PC-9 (cell line): ENCODE results near the gene TSC22D3. TPM values are rescaled to one million over a fixed set of nuclear protein-coding genes. Genes with fewer than 3 reads are reported as not detected.

ENCODE experiments used
- BruUV-seq: library from RNA; stranded (reverse); fragments of 400-500 nt; replicated peaks from 2 replicates; lab custom pipeline; 2021; lab: Mats Ljungman, UMichigan
- CTCF ChIA-PET: fragments of 300-600 bp; sonication (Branson Sonifier 250); formaldehyde crosslinking; loops from one replicate; lab custom pipeline; 2022; ENCODE audit warnings: antibody characterized with exemption; lab: Charles Lee
- POLR2A ChIA-PET: fragments of 300-600 bp; sonication (Branson Sonifier 250); formaldehyde crosslinking; loops from one replicate; lab custom pipeline; 2022; ENCODE audit warnings: antibody characterized with exemption; ENCODE audit not compliant: unreplicated experiment; lab: Charles Lee
- DNase-seq, 2 experiments: peaks; one replicate each; pipeline versions ENCODE4 v3.0.0 to v3.0.0-alpha.2; 2015 to 2022; ENCODE audit warnings: mixed read lengths in 1 of 2
- H2AFZ ChIP-seq: fragments of 200-600 bp; sonication (generic); 2 replicates; pipeline ENCODE4 v1.8.1; 2017; ENCODE audit warnings: antibody characterized with exemption
- H3F3A ChIP-seq: fragments of 200-600 bp; sonication (generic); 2 replicates; pipeline ENCODE4 v1.8.1; 2017; ENCODE audit warnings: antibody characterized with exemption, mild to moderate bottlenecking, low read depth; ENCODE audit not compliant: insufficient read depth
- H3K27ac ChIP-seq: fragments of 200-600 bp; sonication (generic); 2 replicates; pipeline ENCODE4 v1.6.1; 2016; ENCODE audit warnings: mixed run types
- H3K27me3 ChIP-seq: fragments of 200-600 bp; sonication (generic); 2 replicates; pipeline ENCODE4 v1.6.1; 2016; ENCODE audit warnings: low read depth, mixed run types; ENCODE audit not compliant: insufficient read depth
- H3K36me3 ChIP-seq: fragments of 200-600 bp; sonication (generic); 2 replicates; pipeline ENCODE4 v1.6.1; 2016; ENCODE audit warnings: low read depth, mixed run types
- H3K4me1 ChIP-seq: fragments of 200-600 bp; sonication (generic); replicated peaks from 2 replicates; pipeline ENCODE4 v1.6.1; 2016; ENCODE audit warnings: mixed run types; ENCODE audit not compliant: insufficient read depth
- H3K4me2 ChIP-seq: fragments of 200-600 bp; sonication (generic); 2 replicates; pipeline ENCODE4 v1.6.1; 2017; ENCODE audit warnings: mixed run types
- H3K4me3 ChIP-seq: fragments of 200-600 bp; sonication (generic); 2 replicates; pipeline ENCODE4 v1.6.1; 2016; ENCODE audit warnings: mixed run types
- H3K79me2 ChIP-seq: fragments of 200-600 bp; sonication (generic); 2 replicates; pipeline ENCODE4 v1.6.1; 2017; ENCODE audit warnings: low read depth, mixed run types
- H3K9me2 ChIP-seq: fragments of 200-600 bp; sonication (generic); 2 replicates; pipeline ENCODE4 v1.8.1; 2017; ENCODE audit warnings: mild to moderate bottlenecking; ENCODE audit not compliant: insufficient read depth
- H3K9me3 ChIP-seq: fragments of 200-600 bp; sonication (generic); 2 replicates; pipeline ENCODE4 v1.8.1; 2016; ENCODE audit warnings: low read depth; ENCODE audit not compliant: insufficient read depth
- H4K20me1 ChIP-seq: fragments of 200-600 bp; sonication (generic); 2 replicates; pipeline ENCODE4 v1.8.1; 2017; ENCODE audit not compliant: insufficient read depth
- EZH2 ChIP-seq: fragments of 200-600 bp; sonication (generic); IDR thresholded peaks from 2 replicates; pipeline ENCODE4 v1.8.0; 2017; ENCODE audit warnings: antibody characterized with exemption, low read depth
- intact Hi-C: fragments of 100-400 bp; cut with micrococcal nuclease; formaldehyde crosslinking; loops from one replicate; pipeline ENCODE4 v1.10.0; 2022; ENCODE audit not compliant: unreplicated experiment
- total RNA-seq: library from RNA; stranded (reverse); gene quantifications from 2 replicates; pipeline ENCODE4 v1.2.3, GENCODE V29; 2021
- TF ChIP-seq, protein P1 (sequence below): fragments of 200-600 bp; sonication (generic); conservative IDR thresholded peaks from 2 replicates; pipeline ENCODE4 v1.6.1; 2017; ENCODE audit warnings: mixed run types, antibody characterized with exemption, mild to moderate bottlenecking, moderate library complexity

TSC22D3 gene
- total RNA-seq, 1 experiment from 2014 or later, result 43.9 TPM

DNA sequence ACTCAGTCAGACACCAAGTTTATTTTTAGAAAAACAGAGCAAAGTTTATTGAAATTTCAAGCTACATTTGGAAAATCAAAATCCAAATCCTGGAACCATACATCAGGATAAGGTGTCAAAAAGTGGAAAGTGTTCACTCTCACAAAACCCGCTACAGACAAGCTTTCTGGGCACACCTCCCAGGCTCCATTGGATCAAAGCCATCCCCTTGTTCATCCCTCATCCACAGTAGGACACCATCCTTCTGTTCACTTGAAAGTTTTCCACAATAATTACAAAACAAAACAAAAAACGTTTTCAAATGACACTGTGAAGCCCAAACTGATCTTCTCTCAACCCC, 62.4 kb downstream of the TSC22D3 start:
- no peaks in the 10 kb centered on the region for H3K27me3 ChIP-seq
- peaks cover 49% of the 10 kb centered on the region for H3K4me1 ChIP-seq
- TF ChIP-seq EZH2, result no peak
- TF ChIP-seq, protein P1, sequence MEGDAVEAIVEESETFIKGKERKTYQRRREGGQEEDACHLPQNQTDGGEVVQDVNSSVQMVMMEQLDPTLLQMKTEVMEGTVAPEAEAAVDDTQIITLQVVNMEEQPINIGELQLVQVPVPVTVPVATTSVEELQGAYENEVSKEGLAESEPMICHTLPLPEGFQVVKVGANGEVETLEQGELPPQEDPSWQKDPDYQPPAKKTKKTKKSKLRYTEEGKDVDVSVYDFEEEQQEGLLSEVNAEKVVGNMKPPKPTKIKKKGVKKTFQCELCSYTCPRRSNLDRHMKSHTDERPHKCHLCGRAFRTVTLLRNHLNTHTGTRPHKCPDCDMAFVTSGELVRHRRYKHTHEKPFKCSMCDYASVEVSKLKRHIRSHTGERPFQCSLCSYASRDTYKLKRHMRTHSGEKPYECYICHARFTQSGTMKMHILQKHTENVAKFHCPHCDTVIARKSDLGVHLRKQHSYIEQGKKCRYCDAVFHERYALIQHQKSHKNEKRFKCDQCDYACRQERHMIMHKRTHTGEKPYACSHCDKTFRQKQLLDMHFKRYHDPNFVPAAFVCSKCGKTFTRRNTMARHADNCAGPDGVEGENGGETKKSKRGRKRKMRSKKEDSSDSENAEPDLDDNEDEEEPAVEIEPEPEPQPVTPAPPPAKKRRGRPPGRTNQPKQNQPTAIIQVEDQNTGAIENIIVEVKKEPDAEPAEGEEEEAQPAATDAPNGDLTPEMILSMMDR, result no peak
- CTCF ChIA-PET, result no interaction called here
- no TSS peak for BruUV-seq
- peaks cover 33% of the 10 kb centered on the region for H3F3A ChIP-seq
- no peaks in the 10 kb centered on the region for H3K9me3 ChIP-seq
- peaks cover 14% of the 10 kb centered on the region; the same call in 1 of the 2 replicates for H3K36me3 ChIP-seq
- no peak overlapping the region for H3K4me2 ChIP-seq
- H4K20me1 ChIP-seq, result no peaks in the 10 kb centered on the region
- no peak for DNase-seq
- intact Hi-C loops, result no loop called here
- H3K4me3 ChIP-seq, result no peak overlapping the region
- POLR2A ChIA-PET, result interaction anchor here (0.7 to 1.2 kb wide), 2 partner anchors 24 to 36 kb away, joined by 3 to 4 read pairs; no protein-coding TSS in a partner anchor
- H3K9me2 ChIP-seq, result no peaks in the 10 kb centered on the region
- H3K27ac ChIP-seq, result no peak overlapping the region
- no peak overlapping the region for H2AFZ ChIP-seq
- peaks cover 22% of the 10 kb centered on the region for H3K79me2 ChIP-seq

DNA sequence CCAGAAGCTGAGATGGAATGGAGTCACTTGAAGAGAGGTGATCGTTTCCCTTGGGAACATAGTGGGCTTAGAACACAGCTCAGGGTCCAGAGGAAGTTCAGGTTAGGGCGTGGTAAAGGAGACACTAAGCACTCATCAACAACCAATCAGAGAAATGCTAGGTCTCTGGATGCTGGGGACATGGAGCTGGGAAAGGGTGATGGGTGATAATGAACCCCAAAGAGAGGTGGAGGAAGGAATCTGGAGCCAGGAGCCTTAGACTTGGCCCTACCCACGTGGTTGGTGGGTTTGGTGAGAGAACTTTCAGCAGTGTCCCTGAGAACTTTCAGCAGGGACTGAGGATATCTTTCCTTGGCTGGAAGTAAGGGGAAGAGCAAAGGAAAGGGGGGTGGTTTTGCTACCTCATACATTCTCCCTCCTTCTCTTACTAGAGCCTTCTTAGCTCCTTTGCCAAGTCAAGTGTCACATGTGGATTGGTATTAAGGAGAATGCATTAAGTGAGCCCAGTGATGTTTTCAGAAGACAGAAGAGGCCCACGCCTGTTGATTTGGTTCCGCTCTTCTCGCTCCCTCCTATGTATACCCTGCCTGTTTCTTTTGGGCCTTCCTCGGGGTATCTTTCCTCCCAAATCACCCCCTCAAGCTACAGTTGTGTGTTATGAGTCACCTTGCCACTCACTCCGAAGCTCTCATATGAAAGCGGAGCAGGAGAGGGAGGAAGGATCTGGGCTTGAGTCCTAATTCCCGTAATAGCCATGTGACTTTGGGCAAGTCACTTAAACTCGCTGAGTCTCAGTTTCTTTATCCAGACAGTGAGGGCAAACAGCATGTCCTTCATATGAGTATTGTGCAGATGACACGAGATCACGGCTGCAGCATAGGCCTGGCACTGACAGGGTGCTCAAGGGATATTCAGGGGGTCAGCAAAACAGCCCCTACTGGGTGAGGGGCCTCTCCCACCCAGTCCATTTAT, 63.1 kb downstream of the TSC22D3 start:
- no peaks in the 10 kb centered on the region for H3K9me3 ChIP-seq
- no TSS peak for BruUV-seq
- peaks cover 22% of the 10 kb centered on the region for H3K79me2 ChIP-seq
- H3F3A ChIP-seq, result peaks cover 28% of the 10 kb centered on the region
- no peak overlapping the region for H3K4me2 ChIP-seq
- ChIA-PET POLR2A (interaction anchor here (0.6 to 1.2 kb wide), 4 partner anchors 24 to 55 kb away, joined by 3 to 4 read pairs (median 4); no protein-coding TSS in a partner anchor), CTCF (interaction anchor here (0.7 to 1.3 kb wide), 2 partner anchors 63 to 191 kb away, joined by 3 to 4 read pairs; partner anchors contain the start of gene TSC22D3)
- intact Hi-C loops, result no loop called here
- peaks cover 43% of the 10 kb centered on the region for H3K4me1 ChIP-seq
- H3K9me2 ChIP-seq, result no peaks in the 10 kb centered on the region
- TF ChIP-seq EZH2, result no peak
- TF ChIP-seq, protein P1, result no peak
- no peak overlapping the region for H2AFZ ChIP-seq
- H3K4me3 ChIP-seq, result no peak overlapping the region
- H3K27ac ChIP-seq, result no peak overlapping the region
- DNase-seq, result no peak
- H4K20me1 ChIP-seq, result no peaks in the 10 kb centered on the region
- peaks cover 14% of the 10 kb centered on the region; the same call in 1 of the 2 replicates for H3K36me3 ChIP-seq
- H3K27me3 ChIP-seq, result no peaks in the 10 kb centered on the region

DNA sequence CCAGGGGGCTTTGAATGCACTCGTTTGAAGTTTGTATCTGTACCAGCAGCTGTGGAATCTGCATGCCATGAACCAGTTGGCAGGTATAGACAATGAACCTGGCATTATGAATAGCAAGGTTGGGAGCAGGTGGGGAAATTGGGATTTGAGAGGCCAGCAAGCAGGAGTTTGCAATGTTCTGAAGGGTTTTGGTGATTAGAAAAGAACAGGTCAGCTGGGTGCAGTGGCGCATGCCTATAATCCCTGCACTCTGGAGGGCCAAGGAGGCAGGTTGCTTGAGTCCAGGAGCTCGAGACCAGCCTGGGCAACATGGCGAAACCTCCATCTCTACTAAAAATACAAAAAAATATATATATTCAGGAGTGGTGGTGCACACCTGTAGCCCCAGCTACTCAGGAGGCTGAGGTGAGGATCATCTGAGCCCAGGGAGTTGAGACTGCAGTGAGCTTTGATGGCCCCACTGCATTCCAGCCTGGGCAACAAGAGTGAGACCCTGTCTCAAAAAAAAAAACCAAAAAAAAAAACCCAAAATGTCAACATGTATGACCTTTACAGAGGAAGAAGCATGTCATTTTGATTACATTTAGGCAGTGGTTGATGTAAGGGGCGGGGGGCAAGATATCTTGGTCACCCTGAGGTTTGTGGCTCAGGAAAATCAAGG, 63.9 kb downstream of the TSC22D3 start:
- POLR2A ChIA-PET, result interaction anchor here (0.6 to 1.0 kb wide), 4 partner anchors 20 to 294 kb away, joined by 3 to 10 read pairs (median 4); no protein-coding TSS in a partner anchor
- peaks cover 24% of the 10 kb centered on the region for H3F3A ChIP-seq
- TF ChIP-seq, protein P1, result no peak
- TF ChIP-seq EZH2, result no peak
- no TSS peak for BruUV-seq
- H3K4me1 ChIP-seq, result peaks cover 36% of the 10 kb centered on the region
- peaks cover 14% of the 10 kb centered on the region; the same call in 1 of the 2 replicates for H3K36me3 ChIP-seq
- intact Hi-C loops, result loop anchor here (1.0 kb wide), 2 partner anchors 15 to 34 kb away; no protein-coding TSS in a partner anchor
- peak overlapping the region; percentile 68 for H3K4me2 ChIP-seq
- no peaks in the 10 kb centered on the region for H3K27me3 ChIP-seq
- no peak overlapping the region for H3K4me3 ChIP-seq
- DNase-seq, result no peak
- no peak overlapping the region for H2AFZ ChIP-seq
- H3K9me2 ChIP-seq, result no peaks in the 10 kb centered on the region
- CTCF ChIA-PET, result interaction anchor here (0.7 to 1.3 kb wide), 2 partner anchors 64 to 190 kb away, joined by 3 to 4 read pairs; partner anchors contain the start of gene TSC22D3
- no peaks in the 10 kb centered on the region for H3K9me3 ChIP-seq
- H4K20me1 ChIP-seq, result no peaks in the 10 kb centered on the region
- H3K79me2 ChIP-seq, result peaks cover 18% of the 10 kb centered on the region
- peak overlapping the region; percentile 87 for H3K27ac ChIP-seq
